ENCODE measurements around the gene OSTN. TPM values are rescaled to one million over a fixed set of nuclear protein-coding genes. Genes with fewer than 3 reads are reported as not detected.
"Not testable (repeated sequence)": the region's sequence is repeated elsewhere in the genome, so short reads cannot be mapped to it uniquely, and the experiment has no call there.

The OSTN gene
- polyA plus RNA-seq, 2 of the 4 experiments (the other 2 are of a cell fraction): not detected

DNA sequence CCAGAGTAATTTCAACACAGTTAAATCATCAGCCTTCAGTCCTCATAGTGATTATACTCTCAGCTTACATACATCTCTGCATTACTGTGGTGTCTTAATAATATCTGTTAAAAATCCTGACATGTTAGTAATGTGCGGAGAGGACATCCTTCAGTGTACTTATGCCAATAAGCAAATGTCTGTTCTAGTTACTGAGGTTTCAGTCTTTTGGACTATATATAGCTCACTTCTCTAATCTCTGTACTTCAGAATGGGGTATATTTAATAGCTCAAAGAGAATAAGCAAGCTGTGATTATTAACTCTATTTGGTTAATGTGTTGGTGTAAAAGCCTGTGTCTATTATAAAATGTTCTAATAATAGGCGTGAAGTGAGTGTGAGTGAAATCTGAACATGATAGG, 28.9 kb upstream of the OSTN start:
- FAIRE-seq: no peak
- H3K9me3 ChIP-seq: no peaks in the 10 kb centered on the region
- 39% methylated on average over 2 of the region's 2 CpGs for WGBS (ENCODE audit: missing lambda C conversion rate)
- no peak for DNase-seq (ENCODE audit: low read depth in 1 of 2, low spot score in 1 of 2)
- ChIA-PET CTCF (interaction anchor here (0.7 kb wide), 1 partner anchor 361 kb away, joined by 3 read pairs; no protein-coding TSS in a partner anchor), POLR2A (no interaction called here)
- H3K4me3 ChIP-seq: no peak overlapping the region
- no peak overlapping the region for H3K27ac ChIP-seq
- no peak for ATAC-seq
- H3K4me2 ChIP-seq: no peak overlapping the region
- H3K4me1 ChIP-seq: no peaks in the 10 kb centered on the region
- no peak for TF ChIP-seq SREBF2 (IDR thresholded peaks at IDR 0.05)

DNA sequence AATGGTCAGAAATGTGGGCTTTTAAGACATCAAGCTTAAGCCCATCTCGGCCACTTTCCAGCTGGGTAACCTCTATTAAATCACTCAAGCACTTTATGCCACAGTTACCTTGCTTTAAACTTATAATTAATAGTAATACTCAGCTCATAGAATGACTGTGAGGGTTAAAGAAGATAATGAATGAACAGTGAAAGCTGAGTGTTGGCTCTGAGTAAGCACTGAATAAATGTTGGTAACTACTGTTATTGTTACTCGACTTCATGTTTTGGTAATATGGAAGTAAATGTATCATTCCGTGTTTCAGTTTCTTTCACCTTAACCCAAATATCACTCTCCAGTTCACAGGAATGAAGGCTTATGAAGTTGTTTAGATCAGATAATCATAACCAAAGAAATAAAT, 23.9 kb upstream of the OSTN start:
- DNase-seq (ENCODE audit: low read depth in 1 of 2, low spot score in 1 of 2) (no peak), ATAC-seq (no peak), FAIRE-seq (no peak)
- Histone ChIP-seq H3K9me3 (no peaks in the 10 kb centered on the region), H3K4me2 (no peak overlapping the region), H3K4me1 (no peaks in the 10 kb centered on the region), H3K27ac (no peak overlapping the region), H3K4me3 (no peak overlapping the region)
- TF ChIP-seq RAD21 (conservative IDR thresholded peaks at IDR 0.05 in 1 of 2, IDR thresholded peaks at IDR 0.05 in 1 of 2) (no peak), CBX2 (IDR thresholded peaks at IDR 0.05; ENCODE audit: borderline replicate concordance, low read depth) (no peak), HOXB5 (CRISPR knock-in tag; IDR thresholded peaks at IDR 0.05) (no peak), JUNB (IDR thresholded peaks at IDR 0.05) (no peak), ESRRA (IDR thresholded peaks at IDR 0.05; ENCODE audit: borderline replicate concordance, low read length) (no peak), ZFP36 (IDR thresholded peaks at IDR 0.05; ENCODE audit: borderline replicate concordance, partially characterized antibody) (no peak), ZNF302 (CRISPR knock-in tag; IDR thresholded peaks at IDR 0.05) (no peak), CHD2 (IDR thresholded peaks at IDR 0.05; ENCODE audit: low read length, partially characterized antibody) (no peak), USF2 (IDR thresholded peaks at IDR 0.05) (no peak), SREBF2 (IDR thresholded peaks at IDR 0.05) (no peak), EHF (CRISPR knock-in tag; IDR thresholded peaks at IDR 0.05) (no peak), RCOR1 (IDR thresholded peaks at IDR 0.05; ENCODE audit: low read depth, low read length) (no peak), POLR2A (IDR thresholded peaks at IDR 0.05; ENCODE audit: low read length) (no peak), SMC3 (IDR thresholded peaks at IDR 0.05) (no peak), KDM5A (IDR thresholded peaks at IDR 0.05) (no peak)
- TF ChIP-seq, protein P1, sequence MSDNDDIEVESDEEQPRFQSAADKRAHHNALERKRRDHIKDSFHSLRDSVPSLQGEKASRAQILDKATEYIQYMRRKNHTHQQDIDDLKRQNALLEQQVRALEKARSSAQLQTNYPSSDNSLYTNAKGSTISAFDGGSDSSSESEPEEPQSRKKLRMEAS (IDR thresholded peaks at IDR 0.05): no peak
- TF ChIP-seq, protein P2, sequence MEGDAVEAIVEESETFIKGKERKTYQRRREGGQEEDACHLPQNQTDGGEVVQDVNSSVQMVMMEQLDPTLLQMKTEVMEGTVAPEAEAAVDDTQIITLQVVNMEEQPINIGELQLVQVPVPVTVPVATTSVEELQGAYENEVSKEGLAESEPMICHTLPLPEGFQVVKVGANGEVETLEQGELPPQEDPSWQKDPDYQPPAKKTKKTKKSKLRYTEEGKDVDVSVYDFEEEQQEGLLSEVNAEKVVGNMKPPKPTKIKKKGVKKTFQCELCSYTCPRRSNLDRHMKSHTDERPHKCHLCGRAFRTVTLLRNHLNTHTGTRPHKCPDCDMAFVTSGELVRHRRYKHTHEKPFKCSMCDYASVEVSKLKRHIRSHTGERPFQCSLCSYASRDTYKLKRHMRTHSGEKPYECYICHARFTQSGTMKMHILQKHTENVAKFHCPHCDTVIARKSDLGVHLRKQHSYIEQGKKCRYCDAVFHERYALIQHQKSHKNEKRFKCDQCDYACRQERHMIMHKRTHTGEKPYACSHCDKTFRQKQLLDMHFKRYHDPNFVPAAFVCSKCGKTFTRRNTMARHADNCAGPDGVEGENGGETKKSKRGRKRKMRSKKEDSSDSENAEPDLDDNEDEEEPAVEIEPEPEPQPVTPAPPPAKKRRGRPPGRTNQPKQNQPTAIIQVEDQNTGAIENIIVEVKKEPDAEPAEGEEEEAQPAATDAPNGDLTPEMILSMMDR (IDR thresholded peaks at IDR 0.05): no peak
- POLR2A ChIA-PET: no interaction called here
- WGBS (ENCODE audit: missing lambda C conversion rate): 11% methylated on average over 3 of the region's 3 CpGs
- CTCF ChIA-PET: no interaction called here

DNA sequence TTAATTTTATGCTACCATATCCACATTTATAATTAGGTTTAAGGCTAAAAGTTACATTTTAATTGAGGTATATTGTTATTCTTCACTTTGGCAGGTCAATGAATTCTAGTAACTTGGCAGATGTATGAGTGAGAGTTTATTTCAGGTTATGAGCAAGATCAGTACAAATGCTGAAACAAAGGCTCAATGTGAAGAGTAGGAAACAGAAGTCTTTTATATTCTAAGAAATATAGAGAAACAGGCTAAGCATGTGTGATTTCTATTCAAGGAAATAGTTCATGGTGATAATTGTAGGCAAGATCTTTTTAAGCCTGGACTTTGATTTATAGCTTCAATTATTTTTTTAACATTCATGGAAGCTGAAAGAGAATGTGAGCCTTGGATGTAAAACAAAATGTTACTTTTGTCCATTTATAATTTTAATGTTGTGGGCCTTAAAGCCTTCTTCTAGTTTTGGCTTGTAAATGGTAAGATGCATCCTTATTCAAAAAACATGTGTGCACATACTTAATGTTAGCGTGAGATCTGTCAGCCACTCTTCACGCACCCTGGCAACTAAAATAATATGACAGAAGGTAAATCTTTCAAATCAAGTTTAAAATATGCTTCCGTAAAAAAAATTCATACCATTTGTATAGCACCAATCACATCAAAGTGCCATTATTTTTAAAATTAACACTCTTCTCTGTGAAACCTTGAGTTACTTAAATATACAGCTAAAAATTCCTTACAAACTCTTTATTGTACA, 22.8 kb upstream of the OSTN start:
- CTCF ChIA-PET: no interaction called here
- no peak overlapping the region for H3K27ac ChIP-seq
- FAIRE-seq (no peak), DNase-seq (ENCODE audit: low read depth in 1 of 2, low spot score in 1 of 2) (no peak), ATAC-seq (no peak)
- no peak overlapping the region for H3K4me2 ChIP-seq
- no peak overlapping the region for H3K4me3 ChIP-seq
- no peaks in the 10 kb centered on the region for H3K4me1 ChIP-seq
- POLR2A ChIA-PET: no interaction called here
- TF ChIP-seq JUN (IDR thresholded peaks at IDR 0.05): no peak
- no peak for TF ChIP-seq TP53 (CRISPR knock-in tag; IDR thresholded peaks at IDR 0.05)
- TF ChIP-seq GATA3 (IDR thresholded peaks at IDR 0.05; ENCODE audit: borderline replicate concordance): no peak
- TF ChIP-seq, protein P3, sequence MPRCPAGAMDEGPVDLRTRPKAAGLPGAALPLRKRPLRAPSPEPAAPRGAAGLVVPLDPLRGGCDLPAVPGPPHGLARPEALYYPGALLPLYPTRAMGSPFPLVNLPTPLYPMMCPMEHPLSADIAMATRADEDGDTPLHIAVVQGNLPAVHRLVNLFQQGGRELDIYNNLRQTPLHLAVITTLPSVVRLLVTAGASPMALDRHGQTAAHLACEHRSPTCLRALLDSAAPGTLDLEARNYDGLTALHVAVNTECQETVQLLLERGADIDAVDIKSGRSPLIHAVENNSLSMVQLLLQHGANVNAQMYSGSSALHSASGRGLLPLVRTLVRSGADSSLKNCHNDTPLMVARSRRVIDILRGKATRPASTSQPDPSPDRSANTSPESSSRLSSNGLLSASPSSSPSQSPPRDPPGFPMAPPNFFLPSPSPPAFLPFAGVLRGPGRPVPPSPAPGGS (IDR thresholded peaks at IDR 0.05): no peak
- no peak for TF ChIP-seq ZFP36 (IDR thresholded peaks at IDR 0.05; ENCODE audit: borderline replicate concordance, partially characterized antibody)
- no peak for TF ChIP-seq REST (IDR thresholded peaks at IDR 0.05)
- H3K9me3 ChIP-seq: no peaks in the 10 kb centered on the region
- WGBS (ENCODE audit: missing lambda C conversion rate): 78% methylated on average over 3 of the region's 3 CpGs

GRCh38 chr3:191185382-191185781, 13.7 kb upstream of the OSTN start:
- ATAC-seq; H3K4me1 ChIP-seq; H3K4me2 ChIP-seq; DNase-seq (ENCODE audit: low read depth in 1 of 2, low spot score in 1 of 2); H3K4me3 ChIP-seq; CTCF ChIA-PET; H3K9me3 ChIP-seq; POLR2A ChIA-PET; FAIRE-seq; H3K27ac ChIP-seq: not testable (repeated sequence)
- WGBS (ENCODE audit: missing lambda C conversion rate): 65% methylated on average over 9 of the region's 9 CpGs

All from A549 (cell line).